GM18951 (cell line): ENCODE data around the gene ZGRF1.
"Not testable (repeated sequence)": the region's sequence is repeated elsewhere in the genome, so short reads cannot be mapped to it uniquely, and the experiment has no call there.

Experiments
- POLR2A ChIP-seq: IDR thresholded peaks from 4 replicates; pipeline ENCODE4 v1.6.1; 2011; ENCODE audit warnings: mild to moderate bottlenecking; ENCODE audit not compliant: insufficient read length, insufficient read depth; ENCODE audit errors: extremely low read depth
- in situ Hi-C: fragments of 300-500 bp; cut with MboI; formaldehyde crosslinking; loops from one replicate; pipeline ENCODE4 v1.12.0; 2022; ENCODE audit warnings: low sequenced_read_pairs, mixed read lengths, inconsistent platforms; ENCODE audit not compliant: unreplicated experiment

The ZGRF1 gene

GRCh38 chr4:112511093-112511802, 125.5 kb downstream of the ZGRF1 start:
- TF ChIP-seq POLR2A: no peak
- in situ Hi-C loops: no loop called here

- in situ Hi-C loops: no loop called here
- no peak for TF ChIP-seq POLR2A
Observed at GRCh38 chr4:112510291-112511092, 126.2 kb downstream of the ZGRF1 start.

- in situ Hi-C loops: no loop called here
- TF ChIP-seq POLR2A: no peak
Observed at GRCh38 chr4:112509243-112510141, 127.2 kb downstream of the ZGRF1 start.

- no peak for TF ChIP-seq POLR2A
- in situ Hi-C loops: no loop called here
Observed at GRCh38 chr4:112508356-112508755, 128.4 kb downstream of the ZGRF1 start.

GRCh38 chr4:112504807-112505206, 131.9 kb downstream of the ZGRF1 start:
- in situ Hi-C loops: no loop called here
- TF ChIP-seq POLR2A: no peak

GRCh38 chr4:112502871-112503270, 133.8 kb downstream of the ZGRF1 start:
- in situ Hi-C loops: no loop called here
- TF ChIP-seq POLR2A: no peak

- no peak for TF ChIP-seq POLR2A
- in situ Hi-C loops: no loop called here
Observed at GRCh38 chr4:112492321-112492720, 144.4 kb downstream of the ZGRF1 start.

GRCh38 chr4:112490808-112491207, 145.9 kb downstream of the ZGRF1 start:
- in situ Hi-C loops: not testable (repeated sequence)
